PC-3 (cell line): ENCODE results near the gene MGMT. TPM values are rescaled to one million over a fixed set of nuclear protein-coding genes. Genes with fewer than 3 reads are reported as not detected.

Source experiments
- ATAC-seq: fragments of 200-7000 bp; cut with Tn5 transposase; 2 replicates; pipeline ENCODE4 v1.9.1; 2020; ENCODE audit warnings: mild to moderate bottlenecking, moderate library complexity
- BruUV-seq: library from RNA; stranded (reverse); fragments of 400-500 nt; replicated peaks from 2 replicates; lab custom pipeline; 2021; lab: Mats Ljungman, UMichigan
- CTCF ChIA-PET: fragments of 300-600 bp; sonication (Branson Sonifier 250); formaldehyde crosslinking; loops from one replicate; lab custom pipeline; 2022; ENCODE audit warnings: antibody characterized with exemption; lab: Charles Lee
- POLR2A ChIA-PET: fragments of 300-600 bp; sonication (Branson Sonifier 250); formaldehyde crosslinking; loops from one replicate; lab custom pipeline; 2022; ENCODE audit warnings: antibody characterized with exemption; ENCODE audit not compliant: unreplicated experiment; lab: Charles Lee
- DNase-seq: peaks from one replicate; pipeline ENCODE4 v3.0.0-alpha.2; 2015
- H2AFZ ChIP-seq: fragments of 300-600 bp; sonication (generic); 2 replicates; pipeline ENCODE4 v1.6.0; 2016; ENCODE audit warnings: antibody characterized with exemption, low read length
- H3F3A ChIP-seq: fragments of 300-600 bp; sonication (generic); one replicate; pipeline ENCODE4 v1.6.0; 2017; ENCODE audit warnings: antibody characterized with exemption, low read length, control low read depth, mild to moderate bottlenecking; ENCODE audit not compliant: unreplicated experiment
- H3K27ac ChIP-seq: fragments of 300-600 bp; sonication (generic); 2 replicates; pipeline ENCODE4 v1.5.1; 2016; ENCODE audit warnings: mild to moderate bottlenecking, low read length
- H3K27me3 ChIP-seq: fragments of 300-600 bp; sonication (generic); 2 replicates; pipeline ENCODE4 v1.6.1; 2016; ENCODE audit warnings: low read length, mixed read lengths
- H3K36me3 ChIP-seq: fragments of 300-600 bp; sonication (generic); 2 replicates; pipeline ENCODE4 v1.6.1; 2016; ENCODE audit warnings: low read depth, mixed run types, low read length, mixed read lengths
- H3K4me1 ChIP-seq: fragments of 300-600 bp; sonication (generic); 2 replicates; pipeline ENCODE4 v1.5.1; 2016; ENCODE audit warnings: low read length; ENCODE audit not compliant: insufficient read depth
- H3K4me2 ChIP-seq: fragments of 300-600 bp; sonication (generic); 2 replicates; pipeline ENCODE4 v1.6.0; 2016; ENCODE audit warnings: low read length
- H3K4me3 ChIP-seq: fragments of 300-600 bp; sonication (generic); 2 replicates; pipeline ENCODE4 v1.5.1; 2016; ENCODE audit warnings: mild to moderate bottlenecking, low read length, mixed read lengths
- H3K79me2 ChIP-seq: fragments of 300-600 bp; sonication (generic); 2 replicates; pipeline ENCODE4 v1.6.1; 2017; ENCODE audit warnings: low read length, mixed read lengths
- H3K9ac ChIP-seq: fragments of 300-600 bp; sonication (generic); 2 replicates; pipeline ENCODE4 v1.6.0; 2016; ENCODE audit warnings: mild to moderate bottlenecking, low read length
- H3K9me2 ChIP-seq: fragments of 300-600 bp; sonication (generic); replicated peaks from 2 replicates; pipeline ENCODE4 v1.6.1; 2016; ENCODE audit warnings: mixed run types, low read length, mixed read lengths
- H3K9me3 ChIP-seq: fragments of 300-600 bp; sonication (generic); 2 replicates; pipeline ENCODE4 v1.6.1; 2016; ENCODE audit warnings: low read length, mixed read lengths
- H4K20me1 ChIP-seq: fragments of 300-600 bp; sonication (generic); 2 replicates; pipeline ENCODE4 v1.6.1; 2016; ENCODE audit warnings: low read length, mixed read lengths
- EZH2 ChIP-seq: fragments of 300-600 bp; sonication (generic); IDR thresholded peaks from one replicate; pipeline ENCODE4 v1.6.1; 2017; ENCODE audit warnings: antibody characterized with exemption, mild to moderate bottlenecking, low read length; ENCODE audit not compliant: unreplicated experiment
- EZH2phosphoT487 ChIP-seq: fragments of 300-600 bp; sonication (generic); IDR thresholded peaks from 2 replicates; pipeline ENCODE4 v1.6.1; 2018; ENCODE audit warnings: mild to moderate bottlenecking, antibody characterized with exemption, low read length, borderline replicate concordance
- intact Hi-C: fragments of 100-400 bp; cut with micrococcal nuclease; formaldehyde crosslinking; loops from 2 replicates; pipeline ENCODE4 v1.9.0; 2023
- total RNA-seq: library from RNA; depleted of rRNA; stranded (reverse); fragments of >200 nt; gene quantifications from 2 replicates; pipeline ENCODE4 v1.2.3, GENCODE V29; 2014
- TF ChIP-seq, protein P1 (sequence below): fragments of 300-600 bp; sonication (generic); conservative IDR thresholded peaks from 2 replicates; pipeline ENCODE4 v1.5.1; 2017; ENCODE audit warnings: antibody characterized with exemption, low read depth, mild to moderate bottlenecking, low read length

The MGMT gene
- total RNA-seq, 1 experiment from 2014 or later, result 19.8 TPM

DNA sequence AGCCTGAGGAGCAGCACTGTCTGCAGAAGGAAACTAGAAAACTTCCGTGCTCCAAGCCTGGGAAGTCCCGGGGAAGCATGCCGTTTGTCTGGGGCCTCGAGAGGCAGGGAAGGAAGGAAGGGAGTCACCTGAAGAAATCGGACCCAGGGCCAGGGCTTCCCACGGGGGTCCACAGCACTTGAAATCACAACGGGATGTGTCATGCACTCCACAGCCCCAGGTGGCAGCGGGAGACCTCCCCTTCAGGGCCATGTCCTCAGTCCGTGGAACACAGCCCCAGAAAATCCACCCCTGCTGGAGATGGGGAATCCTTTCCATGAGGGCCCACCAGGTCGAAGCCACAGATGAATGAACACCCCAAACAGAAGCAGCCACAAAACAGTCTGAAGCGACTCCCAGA is 239.5 kb downstream of the MGMT start:
- Histone ChIP-seq H3K4me1 (no peaks in the 10 kb centered on the region), H3K9me3 (no peaks in the 10 kb centered on the region), H3K9ac (no peak overlapping the region), H3K27ac (no peak overlapping the region), H3K4me3 (no peak overlapping the region), H2AFZ (no peak overlapping the region), H4K20me1 (no peaks in the 10 kb centered on the region), H3F3A (no peaks in the 10 kb centered on the region), H3K27me3 (no peaks in the 10 kb centered on the region), H3K9me2 (no peaks in the 10 kb centered on the region), H3K4me2 (no peak overlapping the region), H3K36me3 (no peaks in the 10 kb centered on the region), H3K79me2 (no peaks in the 10 kb centered on the region)
- TF ChIP-seq EZH2, result no peak
- TF ChIP-seq EZH2phosphoT487, result no peak
- TF ChIP-seq, protein P1, sequence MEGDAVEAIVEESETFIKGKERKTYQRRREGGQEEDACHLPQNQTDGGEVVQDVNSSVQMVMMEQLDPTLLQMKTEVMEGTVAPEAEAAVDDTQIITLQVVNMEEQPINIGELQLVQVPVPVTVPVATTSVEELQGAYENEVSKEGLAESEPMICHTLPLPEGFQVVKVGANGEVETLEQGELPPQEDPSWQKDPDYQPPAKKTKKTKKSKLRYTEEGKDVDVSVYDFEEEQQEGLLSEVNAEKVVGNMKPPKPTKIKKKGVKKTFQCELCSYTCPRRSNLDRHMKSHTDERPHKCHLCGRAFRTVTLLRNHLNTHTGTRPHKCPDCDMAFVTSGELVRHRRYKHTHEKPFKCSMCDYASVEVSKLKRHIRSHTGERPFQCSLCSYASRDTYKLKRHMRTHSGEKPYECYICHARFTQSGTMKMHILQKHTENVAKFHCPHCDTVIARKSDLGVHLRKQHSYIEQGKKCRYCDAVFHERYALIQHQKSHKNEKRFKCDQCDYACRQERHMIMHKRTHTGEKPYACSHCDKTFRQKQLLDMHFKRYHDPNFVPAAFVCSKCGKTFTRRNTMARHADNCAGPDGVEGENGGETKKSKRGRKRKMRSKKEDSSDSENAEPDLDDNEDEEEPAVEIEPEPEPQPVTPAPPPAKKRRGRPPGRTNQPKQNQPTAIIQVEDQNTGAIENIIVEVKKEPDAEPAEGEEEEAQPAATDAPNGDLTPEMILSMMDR, result no peak
- POLR2A ChIA-PET, result no interaction called here
- intact Hi-C loops, result no loop called here
- no peak for DNase-seq
- BruUV-seq, result no TSS peak
- CTCF ChIA-PET, result no interaction called here
- ATAC-seq, result no peak

DNA sequence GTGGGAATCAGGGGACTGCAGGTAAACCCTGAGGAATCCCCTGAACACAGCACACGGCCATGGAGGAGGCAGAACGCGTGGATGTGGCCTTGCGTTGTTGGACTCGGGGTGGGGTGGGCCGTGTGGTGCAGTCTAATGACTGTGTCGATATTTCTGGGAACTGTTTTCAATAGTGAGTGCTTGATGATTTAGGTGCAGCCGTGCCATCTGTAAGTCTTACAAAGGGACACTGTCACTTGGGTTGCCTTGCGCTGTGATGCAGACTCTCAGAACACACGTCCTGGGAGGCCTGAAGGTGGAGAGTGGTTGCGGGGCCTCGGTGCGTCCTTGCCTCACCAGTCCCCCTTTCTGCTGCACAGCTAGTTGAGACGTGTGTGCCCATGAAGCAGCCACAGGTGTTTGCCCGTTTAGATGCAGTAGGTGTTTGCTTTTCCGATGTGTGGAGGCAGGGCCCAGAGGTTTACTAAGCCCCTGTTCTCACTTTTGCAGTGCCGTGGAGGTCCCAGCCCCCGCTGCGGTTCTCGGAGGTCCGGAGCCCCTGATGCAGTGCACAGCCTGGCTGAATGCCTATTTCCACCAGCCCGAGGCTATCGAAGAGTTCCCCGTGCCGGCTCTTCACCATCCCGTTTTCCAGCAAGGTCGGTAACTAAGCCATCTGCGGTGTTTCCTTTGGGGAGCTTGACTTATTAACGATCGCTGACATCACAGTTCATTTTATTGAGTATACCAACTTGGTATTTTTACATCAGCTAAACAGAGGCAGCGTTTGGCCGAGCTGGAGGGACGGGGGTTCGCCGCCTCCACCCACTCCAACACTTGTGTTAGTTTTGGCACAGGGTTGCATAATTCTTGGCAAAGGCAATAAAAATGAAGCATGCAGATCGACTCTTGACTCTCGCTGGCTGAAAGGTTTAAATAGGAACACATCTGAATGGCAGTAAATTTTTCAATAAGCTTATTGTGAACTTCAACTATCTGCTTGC is 240.7 kb downstream of the MGMT start:
- ChIA-PET CTCF (no interaction called here), POLR2A (no interaction called here)
- H3K4me2 ChIP-seq, result no peak overlapping the region
- no peak overlapping the region for H3K9ac ChIP-seq
- no peak overlapping the region for H3K4me3 ChIP-seq
- H3F3A ChIP-seq, result no peaks in the 10 kb centered on the region
- no TSS peak for BruUV-seq
- H3K9me2 ChIP-seq, result no peaks in the 10 kb centered on the region
- H3K9me3 ChIP-seq, result no peaks in the 10 kb centered on the region
- ATAC-seq (no peak), DNase-seq (no peak)
- no peaks in the 10 kb centered on the region for H3K36me3 ChIP-seq
- TF ChIP-seq EZH2phosphoT487 (no peak), EZH2 (no peak)
- TF ChIP-seq, protein P1, result no peak
- H3K4me1 ChIP-seq, result no peaks in the 10 kb centered on the region
- no peaks in the 10 kb centered on the region for H3K79me2 ChIP-seq
- H3K27ac ChIP-seq, result no peak overlapping the region
- intact Hi-C loops, result no loop called here
- no peaks in the 10 kb centered on the region for H3K27me3 ChIP-seq
- no peak overlapping the region for H2AFZ ChIP-seq
- no peaks in the 10 kb centered on the region for H4K20me1 ChIP-seq

GRCh38 chr10:129709101-129709500 is 242.1 kb downstream of the MGMT start:
- Histone ChIP-seq H3K79me2 (no peaks in the 10 kb centered on the region), H3K9me3 (no peaks in the 10 kb centered on the region), H3K4me1 (no peaks in the 10 kb centered on the region), H3K27ac (no peak overlapping the region), H3K9me2 (no peaks in the 10 kb centered on the region), H3K27me3 (no peaks in the 10 kb centered on the region), H3F3A (no peaks in the 10 kb centered on the region), H3K4me3 (no peak overlapping the region), H3K4me2 (no peak overlapping the region), H3K9ac (no peak overlapping the region), H2AFZ (no peak overlapping the region), H3K36me3 (no peaks in the 10 kb centered on the region), H4K20me1 (no peaks in the 10 kb centered on the region)
- DNase-seq, result no peak
- POLR2A ChIA-PET, result no interaction called here
- intact Hi-C loops, result no loop called here
- CTCF ChIA-PET, result no interaction called here
- no peak for ATAC-seq
- no TSS peak for BruUV-seq
- TF ChIP-seq EZH2phosphoT487 (no peak), EZH2 (no peak)
- TF ChIP-seq, protein P1, result no peak
